ENCODE data around the gene RAPGEF3. TPM values are rescaled to one million over a fixed set of nuclear protein-coding genes. Genes with fewer than 3 reads are reported as not detected.

The RAPGEF3 gene
- total and polyA plus RNA-seq, 2 of the 13 experiments (the other 11 are each of a cell fraction or from before 2014, with no cell fraction given), result 0.07 TPM

GRCh38 chr12:47714826-47715386, 43.8 kb downstream of the RAPGEF3 start (continued):
- TF ChIP-seq ZNF354B (CRISPR knock-in tag; IDR thresholded peaks at IDR 0.05) (no peak), ZFP1 (CRISPR knock-in tag; IDR thresholded peaks at IDR 0.05) (no peak), ZNF788 (CRISPR knock-in tag; IDR thresholded peaks at IDR 0.05; ENCODE audit: borderline replicate concordance) (no peak), ATAD3A (CRISPR knock-in tag; IDR thresholded peaks at IDR 0.05) (no peak)

- no peaks in the 10 kb centered on the region for H3K79me2 ChIP-seq (ENCODE audit: insufficient read depth, low read length)
- POLR2A ChIA-PET, result no interaction called here
- H2AFZ ChIP-seq (ENCODE audit: low read length), result no peak overlapping the region
- intact Hi-C loops (cut with micrococcal nuclease; ENCODE audit: unreplicated experiment), result no loop called here
- 71% methylated on average over 6 of the region's 6 CpGs for WGBS (ENCODE audit: low lambda C conversion rate)
- no peak for DNase-seq (ENCODE audit: low spot score)
- BruUV-seq (replicated peaks), result no TSS peak
- in situ Hi-C loops (cut with HindIII; ENCODE audit: extremely low pct_ligation_motif_present, low pct_unique_long_range_greater_than_20kb), result loop anchor here (5.0 kb wide), 1 partner anchor 65 kb away; no protein-coding TSS in a partner anchor
- no peak for FAIRE-seq
- no peaks in the 10 kb centered on the region; a peak in 1 of 5 replicates for H3K27me3 ChIP-seq (ENCODE audit: control insufficient read depth in 1 of 2, insufficient read depth in 2 of 2, low read length in 2 of 2)
- CTCF ChIA-PET (ENCODE audit: low intra/inter-chr PET ratio, low total read pairs), result interaction anchor here (1.3 kb wide), 1 partner anchor 67 kb away, joined by 3 read pairs; no protein-coding TSS in a partner anchor
- no peak for ATAC-seq
- no peak overlapping the region for H3K9ac ChIP-seq (ENCODE audit: insufficient read depth, low read depth, low read length)
- no peaks in the 10 kb centered on the region for H3K9me3 ChIP-seq (ENCODE audit: low read length)
- H3K36me3 ChIP-seq (replicated peaks in 1 of 2; ENCODE audit: control insufficient read depth in 1 of 2, insufficient read depth in 2 of 2, low read length in 2 of 2), result no peaks in the 10 kb centered on the region
- H4K20me1 ChIP-seq (ENCODE audit: insufficient read depth, low read length), result no peaks in the 10 kb centered on the region
- H3K4me2 ChIP-seq (ENCODE audit: low read depth, low read length), result no peak overlapping the region
- TF ChIP-seq THAP11 (CRISPR knock-in tag; IDR thresholded peaks at IDR 0.05), result no peak
- TF ChIP-seq ZNF20 (CRISPR knock-in tag; IDR thresholded peaks at IDR 0.05), result no peak
- no peak for TF ChIP-seq ONECUT2 (CRISPR knock-in tag; IDR thresholded peaks at IDR 0.05)
- peaks cover 14% of the 10 kb centered on the region for H3K4me1 ChIP-seq (ENCODE audit: insufficient read depth, low read length)
- H3K27ac ChIP-seq (ENCODE audit: extremely low read length, insufficient read depth, low read length), result no peak overlapping the region
- no peak overlapping the region for H3K4me3 ChIP-seq (replicated peaks in 1 of 3; ENCODE audit: insufficient read depth in 1 of 3, low read depth in 2 of 3, low read length in 3 of 3)
Observed at GRCh38 chr12:47712171-47712570, 46.5 kb downstream of the RAPGEF3 start.

GRCh38 chr12:47711448-47711847, 47.2 kb downstream of the RAPGEF3 start:
- Histone ChIP-seq H3K9me3 (ENCODE audit: low read length) (no peaks in the 10 kb centered on the region), H3K4me3 (replicated peaks in 1 of 3; ENCODE audit: insufficient read depth in 1 of 3, low read depth in 2 of 3, low read length in 3 of 3) (no peak overlapping the region), H2AFZ (ENCODE audit: low read length) (no peak overlapping the region), H3K27me3 (ENCODE audit: control insufficient read depth in 1 of 2, insufficient read depth in 2 of 2, low read length in 2 of 2) (no peaks in the 10 kb centered on the region; a peak in 1 of 5 replicates), H3K9ac (ENCODE audit: insufficient read depth, low read depth, low read length) (no peak overlapping the region), H3K27ac (ENCODE audit: extremely low read length, insufficient read depth, low read length) (no peak overlapping the region), H4K20me1 (ENCODE audit: insufficient read depth, low read length) (no peaks in the 10 kb centered on the region), H3K36me3 (replicated peaks in 1 of 2; ENCODE audit: control insufficient read depth in 1 of 2, insufficient read depth in 2 of 2, low read length in 2 of 2) (no peaks in the 10 kb centered on the region), H3K79me2 (ENCODE audit: insufficient read depth, low read length) (peaks cover 2% of the 10 kb centered on the region), H3K4me1 (ENCODE audit: insufficient read depth, low read length) (peaks cover 17% of the 10 kb centered on the region), H3K4me2 (ENCODE audit: low read depth, low read length) (no peak overlapping the region)
- ChIA-PET CTCF (ENCODE audit: low intra/inter-chr PET ratio, low total read pairs) (interaction anchor here (1.3 kb wide), 1 partner anchor 68 kb away, joined by 3 read pairs; no protein-coding TSS in a partner anchor), POLR2A (no interaction called here)
- whole genome bisulfite sequencing (ENCODE audit: low lambda C conversion rate), result 82% methylated on average over 1 of the region's 5 CpGs
- no peak for FAIRE-seq
- no peak for DNase-seq (ENCODE audit: low spot score)
- TF ChIP-seq CBX2 (IDR thresholded peaks at IDR 0.05; ENCODE audit: low read depth, low read length) (no peak), CBX2 (CRISPR knock-in tag; IDR thresholded peaks at IDR 0.05; ENCODE audit: low read depth) (no peak), KDM2A (CRISPR knock-in tag; IDR thresholded peaks at IDR 0.05; ENCODE audit: borderline replicate concordance, low read depth) (no peak), ZNF598 (CRISPR knock-in tag; IDR thresholded peaks at IDR 0.05; ENCODE audit: borderline replicate concordance) (no peak)
- in situ Hi-C loops (cut with HindIII; ENCODE audit: extremely low pct_ligation_motif_present, low pct_unique_long_range_greater_than_20kb), result loop anchor here (5.0 kb wide), 1 partner anchor 66 kb away; no protein-coding TSS in a partner anchor
- intact Hi-C loops (cut with micrococcal nuclease; ENCODE audit: unreplicated experiment), result no loop called here
- no TSS peak for BruUV-seq (replicated peaks)
- no peak for ATAC-seq
